GM18520 (cell line): ENCODE results near the gene ZNHIT2.

Experiments used
- ATAC-seq: cut with Tn5 transposase; IDR thresholded peaks from one replicate; pipeline ENCODE4 v1.9.1; 2021; ENCODE audit not compliant: unreplicated experiment

The ZNHIT2 gene

DNA sequence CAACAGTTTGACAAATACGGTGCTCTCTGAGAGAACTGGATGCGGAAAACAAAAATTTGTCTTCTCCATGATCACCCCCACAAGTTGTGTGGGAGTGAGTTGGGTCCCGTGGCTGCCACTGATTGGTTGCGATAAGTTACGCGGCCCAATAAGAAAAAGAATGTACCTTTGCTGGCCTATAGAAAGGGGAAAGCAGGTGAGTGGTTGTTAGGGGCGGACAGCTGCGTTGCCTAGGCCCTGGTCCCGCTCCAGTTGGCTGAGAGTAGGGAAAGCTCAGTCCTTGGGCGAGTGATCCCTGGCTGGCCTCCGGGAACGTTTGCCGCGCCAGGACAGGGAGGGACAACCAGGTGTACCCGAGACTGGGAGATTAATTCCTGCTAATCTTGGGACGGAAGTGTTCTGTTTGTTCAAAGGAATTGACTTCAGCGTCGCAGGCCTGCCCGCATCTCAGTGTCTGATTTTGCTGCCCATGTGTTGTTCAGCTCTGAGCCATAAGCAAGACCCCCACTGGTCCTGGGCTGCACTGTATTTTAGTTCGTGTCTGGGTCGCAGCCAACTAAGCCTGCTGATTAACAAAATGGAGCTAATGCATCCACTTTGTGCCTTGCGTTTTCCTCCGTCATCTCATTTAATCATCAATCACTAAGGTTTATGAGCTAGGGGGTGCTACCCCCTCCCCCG is 17.6 kb upstream of the ZNHIT2 start:
- ATAC-seq = peak; percentile 67

DNA sequence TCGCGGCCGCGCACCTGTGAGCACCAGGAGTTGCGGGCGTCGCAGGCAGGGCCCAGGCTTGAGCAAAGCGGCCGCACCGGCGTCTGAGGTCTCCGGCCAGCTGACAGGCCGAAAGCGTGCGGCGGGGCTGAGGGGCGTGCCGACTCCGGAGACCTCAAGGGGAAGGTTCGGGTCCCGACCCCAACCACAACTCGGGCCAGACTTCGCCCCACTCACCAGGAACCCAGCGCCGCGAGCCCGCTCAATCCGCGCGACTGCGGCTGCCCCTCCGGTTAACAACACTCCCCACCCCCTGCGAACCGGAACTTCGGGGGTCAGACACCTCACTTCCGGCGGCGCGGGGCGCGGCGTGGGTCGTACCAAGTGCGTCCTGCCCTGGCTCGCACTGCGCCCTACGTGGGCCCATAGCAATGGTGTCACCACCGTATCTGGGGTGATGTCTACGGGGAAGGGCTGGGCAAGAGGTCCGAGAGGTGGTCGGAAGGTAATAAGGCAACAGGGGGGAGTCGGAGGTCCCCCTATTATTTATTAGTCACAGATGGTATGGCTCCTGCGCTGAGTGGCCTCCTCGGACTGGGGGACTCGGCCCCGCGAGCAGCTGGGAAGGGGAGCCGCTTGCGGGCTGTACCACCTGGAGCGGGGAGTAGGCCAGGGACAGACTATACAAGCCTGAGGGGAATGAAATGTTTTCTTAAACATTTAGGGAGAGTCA is 16.9 kb upstream of the ZNHIT2 start, which contains the start of gene SYVN1:
Gene SYVN1 (minus strand): TSS at position 280 of the 712 bp plus-strand sequence. CDS start 918 bp downstream, outside the sequence.
- ATAC-seq = peak; percentile 39

DNA sequence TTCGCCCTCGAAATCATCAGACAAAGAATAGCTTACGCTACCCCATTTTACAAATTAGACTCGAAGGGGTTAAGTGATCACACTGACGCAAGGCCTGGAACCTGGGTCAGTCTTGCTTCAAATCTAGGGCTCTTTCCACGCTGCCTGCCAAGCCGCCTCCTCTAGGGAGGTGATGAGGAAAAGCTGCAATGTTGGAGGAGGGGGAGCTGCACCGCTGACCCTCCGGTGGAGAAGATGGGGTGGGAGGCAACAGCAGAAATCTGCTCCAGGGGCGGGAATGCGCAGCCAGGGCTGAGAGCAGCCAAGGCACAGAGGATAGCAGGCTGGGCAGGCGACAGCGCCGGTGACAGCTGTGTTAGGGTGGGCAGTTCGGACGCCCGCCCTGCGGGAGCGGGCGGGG is 16.2 kb upstream of the ZNHIT2 start:
- no peak for ATAC-seq

DNA sequence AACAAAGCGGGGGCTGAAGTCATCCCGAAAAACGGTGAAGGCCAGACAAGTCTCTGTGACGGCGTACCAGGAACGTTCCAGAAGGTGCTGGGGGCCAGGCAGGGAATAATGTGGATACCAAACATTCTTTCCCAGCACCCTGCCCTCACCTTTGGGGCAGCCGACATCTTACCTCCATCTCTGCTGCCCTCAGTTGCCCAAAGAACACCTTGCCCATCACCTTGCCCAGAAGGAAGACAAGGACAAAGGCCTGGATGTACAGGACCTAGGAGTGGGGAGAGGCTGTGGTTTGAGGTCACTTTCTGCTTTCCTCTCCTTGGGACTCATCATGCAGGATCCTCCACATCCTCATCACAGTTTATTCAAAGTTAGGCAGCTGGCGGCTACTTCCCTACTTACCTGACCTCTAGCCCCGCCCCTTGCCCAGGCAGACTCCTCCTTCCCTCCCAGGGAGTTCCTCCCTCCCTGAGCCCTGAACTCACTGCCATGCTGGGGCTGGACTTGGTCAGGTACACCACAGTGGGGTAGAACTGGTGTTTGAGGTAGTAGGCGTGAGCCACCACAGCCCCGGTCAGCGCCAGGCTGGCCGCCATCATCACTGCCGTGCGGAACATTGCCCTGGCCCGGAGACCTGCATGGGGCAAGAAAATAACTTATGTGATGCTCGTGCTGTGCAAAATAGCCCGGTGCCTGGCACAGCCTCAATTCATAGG is 15.6 kb upstream of the ZNHIT2 start:
- ATAC-seq = no peak

DNA sequence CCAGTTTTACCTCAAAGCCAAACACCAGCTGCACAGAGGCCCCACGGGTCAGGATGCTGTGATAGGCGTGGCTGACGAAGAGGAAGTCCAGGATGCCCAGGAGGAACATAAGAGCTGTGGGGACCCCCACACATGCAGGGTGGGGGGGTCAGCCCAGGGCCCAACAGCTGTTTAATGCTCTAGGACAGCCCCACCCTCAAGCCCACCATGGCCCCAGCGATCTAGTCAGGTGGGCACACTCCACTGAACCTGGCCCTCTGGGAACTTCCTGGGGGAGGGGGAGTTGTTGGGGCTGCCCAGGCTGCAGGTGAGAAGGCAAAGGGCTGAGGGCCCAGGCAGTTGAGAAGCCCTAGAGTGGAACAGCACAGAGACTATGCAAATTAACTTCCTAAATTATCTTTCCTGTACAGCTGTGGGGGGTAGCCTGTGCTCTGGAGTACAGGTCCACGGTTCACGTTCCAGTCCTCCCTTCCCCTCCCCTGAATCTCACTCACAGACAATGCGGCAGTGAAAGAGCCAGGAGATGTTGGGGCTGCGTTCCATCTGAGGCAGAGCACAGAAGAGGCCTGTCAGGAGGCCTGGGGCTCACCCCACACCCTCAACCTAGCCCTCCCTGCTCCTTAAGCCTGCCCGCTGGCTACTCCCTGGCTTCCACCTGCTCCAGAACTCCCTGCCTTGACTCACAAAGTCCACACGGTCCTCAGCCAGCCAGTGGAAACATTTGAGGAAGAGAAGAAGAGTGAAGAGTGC is 14.9 kb upstream of the ZNHIT2 start:
- ATAC-seq = no peak

DNA sequence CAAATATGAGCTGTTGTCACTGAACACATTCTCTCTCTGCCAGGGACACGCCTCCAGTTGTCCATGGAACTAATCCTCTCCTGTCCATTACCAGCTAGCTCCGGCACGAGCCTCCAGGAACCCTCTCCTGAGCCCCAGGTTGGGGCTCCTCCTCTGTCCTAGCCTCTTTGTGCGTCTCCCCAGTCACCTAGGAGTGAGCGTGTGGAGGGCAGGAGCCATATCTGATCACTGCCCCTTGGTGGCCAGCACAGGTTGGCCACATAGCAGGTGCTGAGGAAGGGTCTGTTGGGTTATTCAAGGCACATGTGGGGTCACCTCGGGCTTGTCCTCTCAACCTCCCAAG is 14.4 kb upstream of the ZNHIT2 start:
- no peak for ATAC-seq

DNA sequence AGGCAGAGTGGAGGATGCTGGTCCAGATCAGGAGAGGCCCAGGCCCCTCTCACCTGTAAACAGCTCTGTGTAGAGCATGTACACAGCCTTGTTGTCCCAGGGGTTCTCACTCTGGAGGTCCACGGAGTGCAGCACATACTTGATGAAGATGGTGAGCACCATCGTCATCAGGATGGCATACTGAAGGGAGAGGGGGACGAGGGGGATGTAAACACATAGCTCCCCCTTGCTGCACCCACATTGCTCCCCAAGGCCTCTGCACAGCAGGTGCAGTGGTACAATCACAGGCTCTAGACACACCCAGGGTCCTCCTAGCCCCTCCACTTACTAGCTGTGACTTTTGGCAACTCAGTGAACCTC is 13.9 kb upstream of the ZNHIT2 start:
- no peak for ATAC-seq

DNA sequence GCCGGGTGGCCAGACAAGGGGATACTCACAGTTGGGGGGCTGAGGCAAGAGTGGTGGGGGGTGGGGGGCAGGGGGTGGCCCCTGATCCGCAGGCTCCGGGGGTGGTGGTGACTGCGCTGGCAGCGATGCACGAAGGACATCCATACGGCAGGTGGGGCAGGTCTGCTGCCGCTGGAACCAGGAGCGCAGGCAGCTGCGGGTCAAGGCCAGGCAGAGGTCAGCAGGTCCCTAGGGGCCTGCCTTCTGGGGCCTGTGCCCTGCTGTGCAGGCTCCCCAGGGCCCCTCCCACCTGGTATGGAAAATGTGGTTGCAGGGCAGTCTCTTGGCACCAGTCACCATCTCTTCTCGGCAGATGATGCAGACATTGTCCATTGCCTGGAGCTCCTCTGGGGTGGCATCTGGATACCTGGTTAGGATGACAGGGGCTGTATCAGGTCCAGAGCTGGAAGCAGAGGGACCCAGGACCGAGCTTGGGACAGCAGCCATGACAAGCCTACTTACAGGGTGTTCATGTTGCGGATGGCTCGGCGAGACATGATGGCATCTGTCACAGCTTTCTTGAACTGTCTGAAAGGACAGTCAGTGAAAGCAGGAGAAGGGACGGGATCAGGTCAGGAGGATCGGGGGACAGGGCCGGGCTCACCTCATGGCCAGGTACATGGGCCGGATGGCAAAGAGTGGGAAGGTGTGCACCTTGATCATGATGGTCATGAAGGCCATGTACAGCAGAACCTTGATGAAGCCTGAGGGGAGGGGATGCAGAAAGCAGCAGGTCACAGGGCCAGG is 13.3 kb upstream of the ZNHIT2 start:
- ATAC-seq = no peak

DNA sequence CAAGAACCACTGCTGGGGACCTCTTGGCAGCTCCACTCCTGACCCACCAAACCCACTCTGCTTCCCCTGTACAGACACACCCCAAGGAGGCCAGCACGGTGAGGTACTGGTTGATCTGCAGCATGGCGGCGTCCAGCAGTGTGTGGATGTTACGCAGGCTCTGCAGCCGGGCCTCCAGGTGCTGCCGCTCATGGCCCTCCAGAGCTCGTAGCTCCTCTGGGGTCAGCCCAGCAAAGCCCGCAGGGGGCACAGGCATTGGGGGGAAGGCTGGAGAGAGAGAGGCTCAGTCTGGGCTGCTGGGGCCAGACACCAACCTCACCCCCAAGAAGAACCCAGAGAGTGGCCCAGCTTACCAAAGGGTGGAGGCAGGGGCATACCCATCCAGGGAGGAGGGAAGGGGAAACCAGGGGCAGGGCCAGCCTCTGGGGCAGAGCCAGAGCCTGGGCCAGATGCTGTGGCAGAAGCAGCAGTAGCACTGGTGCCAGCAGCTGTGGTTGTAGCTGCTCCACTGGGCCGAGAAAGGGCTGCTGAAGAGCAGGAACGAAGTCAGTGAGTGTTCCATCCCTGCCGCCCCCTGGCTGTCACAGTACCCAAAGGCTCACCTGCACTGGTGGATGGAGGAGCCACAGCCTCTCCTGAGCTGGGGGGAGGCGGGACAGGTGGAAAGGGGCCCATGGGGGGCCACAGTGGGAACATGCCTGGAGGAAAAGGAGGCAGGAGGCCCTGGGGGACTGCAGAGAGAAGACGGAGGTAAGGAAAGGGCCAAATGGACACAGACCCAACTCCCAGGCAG is 12.3 kb upstream of the ZNHIT2 start:
- ATAC-seq = no peak

DNA sequence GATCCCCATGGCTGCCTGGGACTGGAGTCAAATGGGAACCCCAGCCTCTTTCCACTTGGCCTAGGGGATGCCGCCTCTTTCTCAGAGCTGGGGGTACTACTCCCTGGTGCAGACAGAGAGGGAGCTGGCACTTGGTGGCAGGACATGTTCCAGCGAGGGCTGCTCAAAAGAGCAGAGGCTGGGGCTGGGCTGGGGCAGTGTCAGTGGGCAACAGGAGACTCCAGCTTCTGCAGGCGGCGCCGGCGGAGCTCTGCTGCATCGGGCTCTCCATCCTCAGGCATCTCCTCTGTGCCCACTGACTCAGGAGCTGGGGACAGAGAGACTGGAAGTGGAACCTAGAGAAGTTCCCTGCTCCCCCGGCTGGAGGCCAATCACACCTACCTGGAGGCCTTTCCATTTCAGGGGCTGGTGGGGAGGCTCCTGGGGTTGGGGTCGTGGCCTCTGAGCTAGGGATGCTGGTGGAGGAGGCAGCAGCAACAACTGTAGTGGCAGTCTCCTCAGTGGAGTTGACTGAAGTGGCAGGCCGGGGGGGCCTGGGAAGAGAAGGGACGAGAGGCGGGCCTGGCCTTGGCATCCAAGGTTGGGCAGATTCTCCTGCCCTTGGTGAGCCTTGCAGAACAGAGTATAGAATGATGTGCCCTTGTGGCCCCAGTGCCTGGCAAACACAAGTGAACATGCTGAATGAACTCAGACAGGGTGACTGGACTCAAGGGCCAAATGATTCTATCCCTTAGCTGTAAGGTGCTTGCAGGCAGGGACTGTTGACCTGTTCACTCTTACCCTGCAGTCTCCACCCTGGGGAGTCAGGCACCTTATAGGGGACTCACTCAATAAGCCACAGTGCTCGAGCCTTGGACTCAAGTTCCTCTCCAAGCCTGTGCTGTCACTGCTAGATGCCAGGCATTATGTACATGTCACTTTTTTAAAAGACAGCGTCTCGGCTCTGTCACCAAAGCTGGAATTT is 11.0 kb upstream of the ZNHIT2 start:
- ATAC-seq = no peak

DNA sequence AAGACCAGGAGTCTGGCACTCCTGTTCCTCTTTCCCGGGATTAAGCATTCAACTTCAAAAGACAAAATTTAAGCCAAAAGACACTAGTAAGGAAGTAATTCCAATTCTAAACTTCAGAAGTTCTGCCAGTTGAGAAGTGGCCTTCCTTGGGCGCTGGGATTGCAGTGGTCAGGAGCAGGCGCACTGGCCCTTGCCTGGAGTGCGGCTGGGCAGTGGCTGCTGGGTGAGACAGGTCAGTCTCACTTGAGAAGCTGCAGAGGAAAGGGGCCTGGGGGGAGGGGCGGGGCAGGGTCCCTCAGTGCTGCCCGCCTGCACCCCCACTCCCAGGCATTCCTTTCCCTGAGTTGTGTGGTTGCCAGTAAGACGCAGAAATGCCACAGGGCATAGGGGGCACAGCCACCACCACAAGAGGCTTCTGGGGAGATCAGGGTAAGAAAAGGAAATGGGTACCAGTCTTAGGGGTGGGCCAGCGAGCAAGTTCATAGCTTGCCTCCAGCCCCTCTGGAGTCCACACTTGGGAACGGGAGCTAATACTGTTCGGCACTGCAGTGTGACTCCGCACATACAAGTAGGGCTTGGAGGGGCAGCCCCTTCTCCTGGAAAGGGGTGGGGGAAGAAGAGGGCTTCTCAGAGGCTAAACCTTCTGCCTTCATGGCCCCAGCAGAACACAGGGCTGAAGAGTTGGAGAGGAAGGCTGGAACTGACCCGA is 10.1 kb upstream of the ZNHIT2 start:
- no peak for ATAC-seq

DNA sequence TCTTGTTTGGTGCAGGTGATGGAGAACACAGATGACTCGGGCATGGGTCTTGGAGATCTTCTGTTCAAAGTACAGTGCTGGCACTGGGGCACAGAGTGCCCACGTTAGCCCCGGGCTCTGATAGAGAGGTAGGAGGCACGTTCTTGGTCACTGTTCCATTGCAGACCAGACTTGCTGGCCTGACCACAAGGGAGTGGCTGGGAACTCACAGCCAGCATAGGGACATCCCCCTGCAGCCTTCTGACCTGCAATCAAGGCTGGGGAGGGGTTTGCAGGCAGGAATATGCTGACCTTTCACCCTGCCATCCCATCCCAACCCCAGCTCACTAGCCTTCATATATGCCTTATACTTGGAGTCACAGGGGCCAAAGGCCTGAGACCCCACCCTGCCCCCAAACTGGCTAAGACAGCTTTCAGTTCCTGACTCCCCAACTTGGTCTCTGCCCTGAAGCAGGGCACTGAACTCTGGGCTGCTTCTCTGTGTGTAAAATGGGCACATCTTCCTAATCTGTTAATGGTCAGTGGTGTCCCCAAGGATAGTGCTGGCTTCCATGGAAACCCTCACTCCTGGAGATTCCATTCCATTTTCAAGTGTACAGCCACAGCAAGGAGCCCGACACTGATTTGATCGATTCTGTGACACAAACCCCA is 9.2 kb upstream of the ZNHIT2 start:
- ATAC-seq = no peak

DNA sequence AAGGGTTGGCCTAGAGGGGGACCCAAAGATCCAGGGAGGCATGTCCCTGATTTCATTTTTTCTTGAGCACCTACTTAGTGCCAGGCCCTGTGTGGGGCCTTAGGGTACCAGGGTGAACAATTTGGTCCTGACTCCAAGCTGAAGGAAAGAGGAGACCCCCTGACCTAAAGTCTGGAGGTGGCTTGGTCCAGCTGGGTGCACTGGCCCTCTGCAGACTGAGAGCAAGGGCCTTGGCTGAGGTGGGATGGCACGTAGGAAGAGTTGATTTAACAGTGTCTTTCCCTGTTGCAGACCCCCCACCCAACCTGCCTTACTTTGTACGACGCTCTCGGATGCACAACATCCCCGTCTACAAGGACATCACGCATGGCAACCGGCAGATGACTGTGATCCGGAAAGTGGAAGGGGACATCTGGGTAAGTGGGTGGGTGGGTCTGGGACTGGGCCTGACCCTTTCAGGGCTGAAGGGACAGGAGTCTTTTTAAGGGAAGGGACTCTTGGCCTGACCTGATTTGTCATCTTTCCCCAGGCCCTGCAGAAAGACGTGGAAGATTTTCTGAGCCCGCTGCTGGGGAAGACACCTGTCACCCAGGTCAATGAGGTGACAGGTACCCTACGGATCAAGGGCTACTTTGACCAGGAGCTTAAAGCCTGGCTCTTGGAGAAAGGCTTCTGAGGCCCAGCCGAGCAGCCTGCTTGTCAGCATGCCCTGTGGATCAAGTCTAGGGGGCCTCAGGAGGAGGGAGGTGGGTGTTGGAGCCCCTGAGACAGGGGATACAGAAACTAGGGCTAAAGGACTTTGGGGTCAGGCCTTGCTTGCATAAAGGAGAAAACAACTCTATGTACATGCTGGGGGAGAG is 7.9 kb upstream of the ZNHIT2 start:
- no peak for ATAC-seq

DNA sequence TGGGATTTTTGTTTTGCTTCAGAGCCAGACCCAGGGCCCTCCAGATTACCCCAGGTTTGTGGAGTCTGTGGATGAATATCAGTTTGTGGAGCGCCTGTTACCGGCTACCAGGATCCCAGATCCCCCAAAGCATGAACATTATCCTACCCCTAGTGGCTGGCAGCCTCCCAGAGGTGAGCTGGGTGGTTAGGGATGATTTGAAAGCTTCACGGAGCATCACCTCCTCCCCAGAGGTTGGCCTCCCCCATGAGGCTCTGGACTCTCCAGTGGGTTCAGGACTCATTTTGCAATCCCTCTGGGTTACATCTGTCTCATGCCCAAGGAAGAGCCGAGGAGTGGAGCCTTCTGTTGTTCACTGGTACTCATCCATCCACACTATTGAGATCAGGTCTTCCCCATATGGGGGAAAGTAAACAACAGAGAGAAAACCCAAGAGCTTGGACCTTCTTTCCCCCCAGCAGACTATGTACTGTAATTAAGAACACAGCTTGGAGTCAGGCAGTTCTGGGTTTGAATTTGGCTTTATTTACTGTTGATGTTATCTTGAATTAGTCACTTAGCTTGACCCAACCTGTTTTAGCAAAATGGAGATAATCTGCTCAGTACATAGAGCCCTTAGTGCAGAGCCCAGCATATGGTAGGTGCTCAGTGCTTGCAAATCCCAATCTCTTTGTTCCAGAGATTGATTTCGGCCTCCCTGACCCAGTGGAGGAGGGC is 7.1 kb upstream of the ZNHIT2 start:
- no peak for ATAC-seq

DNA sequence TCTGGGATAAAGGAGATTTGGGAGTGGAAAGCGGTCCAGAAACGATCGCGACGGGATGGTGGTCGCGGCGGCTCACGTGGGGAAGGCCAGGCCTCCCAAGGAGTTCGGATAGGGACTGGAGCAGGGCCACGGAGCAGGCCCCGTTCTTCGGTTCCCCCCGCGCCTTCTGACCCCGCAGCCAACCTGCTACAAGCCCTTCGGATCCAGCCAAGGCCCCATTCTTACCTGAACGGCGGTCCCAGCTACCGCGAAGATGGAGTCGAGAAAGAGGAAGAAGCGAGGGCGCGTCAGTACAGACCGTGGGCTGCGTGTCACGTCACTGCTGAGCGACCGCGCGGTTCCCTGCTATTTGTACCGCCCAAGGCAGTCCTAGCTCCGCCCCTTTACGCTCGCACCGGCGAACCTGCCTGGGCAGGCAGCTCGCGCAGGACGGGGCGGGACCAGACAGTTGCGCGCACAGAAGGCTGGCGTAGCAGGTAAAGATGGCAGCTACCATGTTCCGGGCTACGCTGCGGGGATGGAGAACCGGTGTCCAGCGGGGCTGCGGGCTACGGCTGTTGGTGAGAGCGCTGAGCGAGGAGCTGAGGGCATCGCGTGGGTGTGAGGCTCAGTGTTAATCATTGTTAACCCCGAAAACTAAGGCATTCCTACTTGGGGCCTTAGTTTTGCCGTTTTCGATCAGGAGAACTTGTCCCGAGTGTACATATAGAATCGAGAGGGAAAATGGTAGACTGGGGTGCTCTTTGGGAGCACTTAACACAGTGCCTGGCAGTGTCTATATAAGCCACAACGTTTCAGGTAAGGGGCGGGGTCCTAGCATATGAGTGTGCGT is 4.6 kb upstream of the ZNHIT2 start, which contains the start of the genes FAU and MRPL49:
Gene FAU (minus strand): TSS at position 270 of the 832 bp plus-strand sequence. CDS start 321 bp downstream, outside the sequence.
Gene MRPL49 (plus strand): TSS at position 457 of the 832 bp plus-strand sequence. CDS start 26 bp downstream, at position 483.
- ATAC-seq = peak; percentile 63
